ENCODE data around the gene MAGEA2B. TPM values are rescaled to one million over a fixed set of nuclear protein-coding genes. Genes with fewer than 3 reads are reported as not detected.
"Not testable (repeated sequence)": the region's sequence is repeated elsewhere in the genome, so short reads cannot be mapped to it uniquely, and the experiment has no call there.

The MAGEA2B gene
- total and polyA plus RNA-seq, 4 donors: not detected

DNA sequence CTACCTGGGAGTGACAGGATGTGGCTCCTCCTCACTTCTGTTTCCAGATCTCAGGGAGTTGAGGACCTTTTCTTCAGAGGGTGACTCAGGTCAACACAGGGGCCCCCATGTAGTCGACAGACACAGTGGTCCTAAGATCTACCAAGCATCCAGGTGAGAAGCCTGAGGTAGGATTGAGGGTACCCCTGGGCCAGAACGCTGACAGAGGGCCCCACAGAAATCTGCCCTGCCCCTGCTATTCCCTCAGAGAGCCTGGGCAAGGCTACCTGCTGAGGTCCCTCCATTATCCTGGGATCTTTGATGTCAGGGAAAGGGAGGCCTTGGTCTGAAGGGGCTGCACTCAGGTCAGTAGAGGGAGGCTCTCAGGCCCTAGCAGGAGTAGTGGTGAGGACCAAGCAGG lies 20.7 kb downstream of the MAGEA2B start:
- Histone ChIP-seq H3K9me3 (ENCODE audit: control insufficient read depth in 4 of 4, insufficient read depth in 3 of 4, low read length in 3 of 4) (peaks cover 0 to 3% (median 0%) of the 10 kb centered on the region in 4 donors), H3K27ac (ENCODE audit: low read depth in 1 of 2, low read length in 1 of 2) (no peak overlapping the region), H3K4me1 (ENCODE audit: control insufficient read depth in 5 of 5, insufficient read depth in 5 of 5, low read length in 5 of 5) (no peaks in the 10 kb centered on the region), H3K27me3 (ENCODE audit: control insufficient read depth in 3 of 3, insufficient read depth in 3 of 3, low read length in 2 of 3) (no peaks in the 10 kb centered on the region), H3K4me3 (no peak overlapping the region), H3K9ac (ENCODE audit: insufficient read depth in 1 of 2, low read length in 2 of 2) (no peak overlapping the region), H3K36me3 (ENCODE audit: control insufficient read depth in 4 of 4, insufficient read depth in 4 of 4, low read length in 4 of 4) (no peaks in the 10 kb centered on the region)
- 59 to 86% methylated on average over 1 to 2 of the region's 2 CpGs for WGBS, 2 donors
- DNase-seq (no peak), ATAC-seq (ENCODE audit: insufficient read depth, low FRiP score) (no peak)
- TF ChIP-seq, protein P1, sequence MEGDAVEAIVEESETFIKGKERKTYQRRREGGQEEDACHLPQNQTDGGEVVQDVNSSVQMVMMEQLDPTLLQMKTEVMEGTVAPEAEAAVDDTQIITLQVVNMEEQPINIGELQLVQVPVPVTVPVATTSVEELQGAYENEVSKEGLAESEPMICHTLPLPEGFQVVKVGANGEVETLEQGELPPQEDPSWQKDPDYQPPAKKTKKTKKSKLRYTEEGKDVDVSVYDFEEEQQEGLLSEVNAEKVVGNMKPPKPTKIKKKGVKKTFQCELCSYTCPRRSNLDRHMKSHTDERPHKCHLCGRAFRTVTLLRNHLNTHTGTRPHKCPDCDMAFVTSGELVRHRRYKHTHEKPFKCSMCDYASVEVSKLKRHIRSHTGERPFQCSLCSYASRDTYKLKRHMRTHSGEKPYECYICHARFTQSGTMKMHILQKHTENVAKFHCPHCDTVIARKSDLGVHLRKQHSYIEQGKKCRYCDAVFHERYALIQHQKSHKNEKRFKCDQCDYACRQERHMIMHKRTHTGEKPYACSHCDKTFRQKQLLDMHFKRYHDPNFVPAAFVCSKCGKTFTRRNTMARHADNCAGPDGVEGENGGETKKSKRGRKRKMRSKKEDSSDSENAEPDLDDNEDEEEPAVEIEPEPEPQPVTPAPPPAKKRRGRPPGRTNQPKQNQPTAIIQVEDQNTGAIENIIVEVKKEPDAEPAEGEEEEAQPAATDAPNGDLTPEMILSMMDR (IDR thresholded peaks at IDR 0.05; ENCODE audit: control extremely low read depth, extremely low read depth): no peak

DNA sequence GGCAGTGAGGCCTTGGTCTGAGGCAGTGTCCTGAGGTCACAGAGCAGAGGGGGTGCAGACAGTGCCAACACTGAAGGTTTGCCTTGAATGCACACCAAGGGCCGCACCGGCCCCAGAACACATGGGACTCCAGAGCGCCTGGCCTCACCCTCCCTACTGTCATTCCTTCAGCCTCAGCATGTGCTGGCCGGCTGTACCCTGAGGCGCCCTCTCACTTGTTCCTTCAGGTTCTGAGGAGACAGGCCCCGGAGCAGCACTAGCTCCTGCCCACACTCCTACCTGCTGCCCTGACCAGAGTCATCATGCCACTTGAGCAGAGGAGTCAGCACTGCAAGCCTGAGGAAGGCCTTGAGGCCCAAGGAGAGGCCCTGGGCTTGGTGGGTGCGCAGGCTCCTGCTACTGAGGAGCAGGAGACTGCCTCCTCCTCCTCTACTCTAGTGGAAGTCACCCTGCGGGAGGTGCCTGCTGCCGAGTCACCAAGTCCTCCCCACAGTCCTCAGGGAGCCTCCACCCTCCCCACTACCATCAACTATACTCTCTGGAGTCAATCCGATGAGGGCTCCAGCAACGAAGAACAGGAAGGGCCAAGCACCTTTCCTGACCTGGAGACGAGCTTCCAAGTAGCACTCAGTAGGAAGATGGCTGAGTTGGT lies 21.6 kb downstream of the MAGEA2B start:
- DNase-seq (no peak), ATAC-seq (ENCODE audit: insufficient read depth, low FRiP score) (no peak)
- no peak overlapping the region for H3K27ac ChIP-seq (ENCODE audit: low read depth in 1 of 2, low read length in 1 of 2)
- 84 to 89% methylated on average over 12 of the region's 12 CpGs for WGBS, 2 donors
- peaks cover 0 to 3% (median 0%) of the 10 kb centered on the region in 4 donors for H3K9me3 ChIP-seq (ENCODE audit: control insufficient read depth in 4 of 4, insufficient read depth in 3 of 4, low read length in 3 of 4)
- H3K36me3 ChIP-seq (ENCODE audit: control insufficient read depth in 4 of 4, insufficient read depth in 4 of 4, low read length in 4 of 4): no peaks in the 10 kb centered on the region
- no peaks in the 10 kb centered on the region for H3K4me1 ChIP-seq (ENCODE audit: control insufficient read depth in 5 of 5, insufficient read depth in 5 of 5, low read length in 5 of 5)
- no peaks in the 10 kb centered on the region for H3K27me3 ChIP-seq (ENCODE audit: control insufficient read depth in 3 of 3, insufficient read depth in 3 of 3, low read length in 2 of 3)
- no peak overlapping the region for H3K9ac ChIP-seq (ENCODE audit: insufficient read depth in 1 of 2, low read length in 2 of 2)
- TF ChIP-seq, protein P1 (IDR thresholded peaks at IDR 0.05; ENCODE audit: control extremely low read depth, extremely low read depth): no peak
- H3K4me3 ChIP-seq: no peak overlapping the region

DNA sequence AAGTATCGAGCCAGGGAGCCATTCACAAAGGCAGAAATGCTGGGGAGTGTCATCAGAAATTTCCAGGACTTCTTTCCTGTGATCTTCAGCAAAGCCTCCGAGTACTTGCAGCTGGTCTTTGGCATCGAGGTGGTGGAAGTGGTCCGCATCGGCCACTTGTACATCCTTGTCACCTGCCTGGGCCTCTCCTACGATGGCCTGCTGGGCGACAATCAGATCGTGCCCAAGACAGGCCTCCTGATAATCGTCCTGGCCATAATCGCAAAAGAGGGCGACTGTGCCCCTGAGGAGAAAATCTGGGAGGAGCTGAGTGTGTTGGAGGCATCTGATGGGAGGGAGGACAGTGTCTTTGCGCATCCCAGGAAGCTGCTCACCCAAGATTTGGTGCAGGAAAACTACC lies 22.1 kb downstream of the MAGEA2B start:
- H3K9me3 ChIP-seq (ENCODE audit: control insufficient read depth in 4 of 4, insufficient read depth in 3 of 4, low read length in 3 of 4); H3K4me3 ChIP-seq; ATAC-seq (ENCODE audit: insufficient read depth, low FRiP score); H3K4me1 ChIP-seq (ENCODE audit: control insufficient read depth in 5 of 5, insufficient read depth in 5 of 5, low read length in 5 of 5); DNase-seq; H3K36me3 ChIP-seq (ENCODE audit: control insufficient read depth in 4 of 4, insufficient read depth in 4 of 4, low read length in 4 of 4); H3K27me3 ChIP-seq (ENCODE audit: control insufficient read depth in 3 of 3, insufficient read depth in 3 of 3, low read length in 2 of 3); H3K27ac ChIP-seq (ENCODE audit: low read depth in 1 of 2, low read length in 1 of 2); H3K9ac ChIP-seq (ENCODE audit: insufficient read depth in 1 of 2, low read length in 2 of 2): not testable (repeated sequence)
- WGBS, 2 donors: 80 to 91% methylated on average over 12 of the region's 12 CpGs

DNA sequence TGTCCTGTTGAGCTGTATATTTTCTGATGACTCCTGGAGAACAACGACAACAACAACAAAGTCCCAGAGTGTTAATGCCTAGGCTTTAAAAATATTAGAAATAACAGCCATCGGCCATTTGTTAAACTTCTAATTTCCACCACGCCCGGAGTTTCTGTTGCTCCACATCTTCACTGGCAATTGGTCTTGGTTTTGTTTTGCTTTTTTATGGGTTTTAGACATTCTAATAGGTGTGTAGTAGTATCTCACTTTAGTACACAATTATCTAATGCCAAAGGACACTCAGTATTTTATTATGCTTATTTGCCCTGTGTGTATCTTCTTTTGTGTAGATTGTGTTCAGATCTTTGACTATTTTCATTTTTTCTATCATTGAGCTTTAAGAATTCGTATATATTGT lies 24.1 kb downstream of the MAGEA2B start:
- TF ChIP-seq, protein P1 (IDR thresholded peaks at IDR 0.05; ENCODE audit: control extremely low read depth, extremely low read depth): no peak
- Histone ChIP-seq H3K36me3 (ENCODE audit: control insufficient read depth in 4 of 4, insufficient read depth in 4 of 4, low read length in 4 of 4) (no peaks in the 10 kb centered on the region), H3K27me3 (ENCODE audit: control insufficient read depth in 3 of 3, insufficient read depth in 3 of 3, low read length in 2 of 3) (no peaks in the 10 kb centered on the region), H3K27ac (ENCODE audit: low read depth in 1 of 2, low read length in 1 of 2) (no peak overlapping the region), H3K9me3 (ENCODE audit: control insufficient read depth in 4 of 4, insufficient read depth in 3 of 4, low read length in 3 of 4) (peaks cover 0 to 2% (median 0%) of the 10 kb centered on the region in 4 donors), H3K9ac (ENCODE audit: insufficient read depth in 1 of 2, low read length in 2 of 2) (no peak overlapping the region), H3K4me3 (no peak overlapping the region), H3K4me1 (ENCODE audit: control insufficient read depth in 5 of 5, insufficient read depth in 5 of 5, low read length in 5 of 5) (no peaks in the 10 kb centered on the region)
- WGBS, 2 donors: 83 to 98% methylated on average over 5 of the region's 5 CpGs
- ATAC-seq (ENCODE audit: insufficient read depth, low FRiP score): no peak
- DNase-seq: no peak

DNA sequence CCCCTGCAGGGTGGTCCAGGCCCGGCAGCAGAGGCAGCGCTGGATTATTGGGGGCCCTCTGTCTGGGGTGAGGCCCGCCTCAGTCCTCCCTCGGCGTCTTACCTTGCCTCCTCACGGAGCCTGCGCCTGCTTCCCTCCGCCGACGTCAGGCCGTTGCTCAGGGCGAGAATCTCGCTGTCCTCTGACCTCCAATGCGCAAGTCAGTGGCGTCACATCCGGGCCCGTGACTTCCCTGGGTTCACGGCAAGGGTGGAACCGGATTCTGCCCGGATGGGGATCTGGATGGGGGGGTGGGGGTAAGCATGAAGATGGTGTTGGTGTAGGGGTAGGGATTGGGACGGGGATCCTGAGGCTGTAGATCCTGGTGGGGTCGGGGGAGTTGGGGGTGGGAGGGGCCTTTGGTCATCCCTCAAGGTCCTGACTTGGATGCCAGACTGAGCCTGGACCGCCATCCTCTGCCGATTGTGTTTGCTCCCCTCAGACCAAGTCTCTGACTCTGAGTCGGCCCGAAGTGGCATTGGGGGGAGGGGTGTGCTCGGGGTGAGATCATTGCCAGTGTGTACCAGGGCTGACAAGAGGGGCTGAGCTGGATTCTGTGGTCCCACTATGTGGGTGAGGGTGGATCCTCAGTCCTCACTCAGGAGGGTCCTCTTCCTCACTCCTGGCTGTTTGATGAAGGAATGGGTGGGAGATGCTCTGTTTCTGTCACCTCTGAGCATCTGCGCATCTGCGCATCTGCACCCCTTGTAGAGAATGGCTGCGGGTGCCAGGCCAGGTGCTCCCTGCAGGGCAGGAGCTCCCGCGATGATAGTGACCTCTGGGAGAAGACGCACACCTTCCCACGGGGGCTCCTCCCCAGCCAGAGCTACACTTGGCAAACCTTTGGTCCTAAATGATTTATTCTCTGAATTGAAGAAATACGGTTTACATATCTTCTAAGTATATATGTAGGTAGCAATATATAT lies 39.5 kb downstream of the MAGEA2B start, which contains the start of gene MAGEA2:
Gene MAGEA2 (minus strand): TSS at position 157 of the 965 bp plus-strand sequence. CDS start 2,479 bp downstream, outside the sequence.
- not testable (repeated sequence) for H3K36me3 ChIP-seq (ENCODE audit: control insufficient read depth in 4 of 4, insufficient read depth in 4 of 4, low read length in 4 of 4); DNase-seq; H3K4me3 ChIP-seq; ATAC-seq (ENCODE audit: insufficient read depth, low FRiP score); H3K9ac ChIP-seq (ENCODE audit: insufficient read depth in 1 of 2, low read length in 2 of 2); H3K27me3 ChIP-seq (ENCODE audit: control insufficient read depth in 3 of 3, insufficient read depth in 3 of 3, low read length in 2 of 3); H3K27ac ChIP-seq (ENCODE audit: low read depth in 1 of 2, low read length in 1 of 2); H3K9me3 ChIP-seq (ENCODE audit: control insufficient read depth in 4 of 4, insufficient read depth in 3 of 4, low read length in 3 of 4); H3K4me1 ChIP-seq (ENCODE audit: control insufficient read depth in 5 of 5, insufficient read depth in 5 of 5, low read length in 5 of 5)
- WGBS, 2 donors: no CpG with 5 or more reads among the region's 35 CpGs

All from lung (tissue), 12 donors.